OCI-LY3 (cell line): ENCODE data around the gene NAT10.

ENCODE experiments used
- EZH2phosphoT487 ChIP-seq: fragments of 200-600 bp; shearing (Covaris generic); IDR thresholded peaks from 2 replicates; pipeline ENCODE4 v1.6.1; 2018; ENCODE audit warnings: antibody characterized with exemption, mixed run types, low read depth
- TF ChIP-seq, protein P1 (sequence below): fragments of 200-600, 300-600 bp; sonication (generic); IDR thresholded peaks from 2 replicates; pipeline ENCODE4 v1.5.1; 2014; ENCODE audit warnings: antibody characterized with exemption, low read length, low read depth

DNA sequence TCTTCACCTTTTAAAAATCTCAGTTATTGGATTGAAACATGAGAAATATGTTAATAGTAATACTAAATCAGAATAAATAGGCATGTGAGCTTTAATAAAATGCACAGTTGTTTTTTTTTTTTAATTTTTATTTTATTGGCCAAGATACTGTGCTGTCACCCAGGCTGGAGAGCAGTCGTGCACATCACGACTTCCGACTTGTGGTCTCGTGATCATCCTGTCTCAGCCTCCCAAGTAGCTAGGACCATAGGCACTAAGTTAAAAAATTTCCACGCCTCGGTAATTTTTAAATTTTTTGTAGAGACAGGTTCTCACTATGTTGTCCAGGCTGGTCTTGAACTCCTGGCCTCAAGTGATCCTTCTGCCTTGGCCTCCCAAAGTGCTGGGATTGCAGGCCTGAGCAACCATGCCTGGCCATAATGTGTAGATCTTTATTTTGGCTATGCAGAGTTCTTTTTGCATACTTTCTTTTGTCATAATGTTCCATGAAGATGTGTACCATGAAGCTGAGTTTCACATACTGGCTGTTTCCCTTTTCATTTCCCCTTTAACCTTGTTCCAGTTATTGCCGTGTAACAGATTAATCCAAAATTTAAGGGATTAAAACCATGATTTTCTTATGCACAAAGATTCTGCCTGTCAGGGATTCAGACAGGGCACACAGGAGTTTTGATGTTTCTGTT lies 37.9 kb upstream of the NAT10 start:
- TF ChIP-seq, protein P1, sequence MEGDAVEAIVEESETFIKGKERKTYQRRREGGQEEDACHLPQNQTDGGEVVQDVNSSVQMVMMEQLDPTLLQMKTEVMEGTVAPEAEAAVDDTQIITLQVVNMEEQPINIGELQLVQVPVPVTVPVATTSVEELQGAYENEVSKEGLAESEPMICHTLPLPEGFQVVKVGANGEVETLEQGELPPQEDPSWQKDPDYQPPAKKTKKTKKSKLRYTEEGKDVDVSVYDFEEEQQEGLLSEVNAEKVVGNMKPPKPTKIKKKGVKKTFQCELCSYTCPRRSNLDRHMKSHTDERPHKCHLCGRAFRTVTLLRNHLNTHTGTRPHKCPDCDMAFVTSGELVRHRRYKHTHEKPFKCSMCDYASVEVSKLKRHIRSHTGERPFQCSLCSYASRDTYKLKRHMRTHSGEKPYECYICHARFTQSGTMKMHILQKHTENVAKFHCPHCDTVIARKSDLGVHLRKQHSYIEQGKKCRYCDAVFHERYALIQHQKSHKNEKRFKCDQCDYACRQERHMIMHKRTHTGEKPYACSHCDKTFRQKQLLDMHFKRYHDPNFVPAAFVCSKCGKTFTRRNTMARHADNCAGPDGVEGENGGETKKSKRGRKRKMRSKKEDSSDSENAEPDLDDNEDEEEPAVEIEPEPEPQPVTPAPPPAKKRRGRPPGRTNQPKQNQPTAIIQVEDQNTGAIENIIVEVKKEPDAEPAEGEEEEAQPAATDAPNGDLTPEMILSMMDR, result no peak
- no peak for TF ChIP-seq EZH2phosphoT487
